NB4 (cell line): ENCODE measurements around the gene PHACTR1.

Experiments used
- DNase-seq: peaks from one replicate; pipeline ENCODE4 v3.0.0; 2010; ENCODE audit warnings: low read depth
- H3K4me3 ChIP-seq: one replicate; pipeline ENCODE4 v1.5.1; 2011; ENCODE audit warnings: mild to moderate bottlenecking, low read depth, low read length, moderate library complexity
- CTCF ChIP-seq: IDR thresholded peaks from one replicate; pipeline ENCODE4 v1.5.1; 2012; ENCODE audit warnings: low read depth, low read length
- MAX ChIP-seq: IDR thresholded peaks from 2 replicates; pipeline ENCODE4 v1.6.1; 2011; ENCODE audit warnings: low read depth, low read length
- MYC ChIP-seq: IDR thresholded peaks from 2 replicates; pipeline ENCODE4 v1.6.1; 2011; ENCODE audit warnings: low read depth, low read length
- POLR2A ChIP-seq: IDR thresholded peaks from 2 replicates; pipeline ENCODE4 v1.6.1; 2011; ENCODE audit warnings: mild to moderate bottlenecking; ENCODE audit not compliant: insufficient read length; ENCODE audit errors: extremely low read depth

The PHACTR1 gene

GRCh38 chr6:13296536-13296997, 580.0 kb downstream of the PHACTR1 start:
- DNase-seq = no peak
- TF ChIP-seq MAX = no peak
- no peak overlapping the region for H3K4me3 ChIP-seq

- DNase-seq = no peak
- TF ChIP-seq CTCF (no peak), MYC (no peak)
These were observed 580.8 kb downstream of the PHACTR1 start for GRCh38 chr6:13297391-13297790.

GRCh38 chr6:13298446-13298845, 581.9 kb downstream of the PHACTR1 start:
- no peak for DNase-seq
- no peak for TF ChIP-seq MYC
- TF ChIP-seq MAX = no peak
- TF ChIP-seq POLR2A = no peak
- no peak for TF ChIP-seq CTCF
- H3K4me3 ChIP-seq = no peak overlapping the region

More at GRCh38 chr6:13297391-13297790, 580.8 kb downstream of the PHACTR1 start:
- no peak overlapping the region for H3K4me3 ChIP-seq

- no peak overlapping the region for H3K4me3 ChIP-seq
- TF ChIP-seq CTCF = no peak
- no peak for TF ChIP-seq MYC
- DNase-seq = no peak
These were observed 582.8 kb downstream of the PHACTR1 start for GRCh38 chr6:13299403-13299821.

GRCh38 chr6:13299918-13300317, 583.4 kb downstream of the PHACTR1 start:
- DNase-seq = no peak
- no peak overlapping the region for H3K4me3 ChIP-seq

More at GRCh38 chr6:13299918-13300317, 583.4 kb downstream of the PHACTR1 start:
- TF ChIP-seq CTCF (no peak), POLR2A (no peak), MAX (no peak), MYC (no peak)
